ENCODE measurements around the gene DDR1.

The DDR1 gene

DNA sequence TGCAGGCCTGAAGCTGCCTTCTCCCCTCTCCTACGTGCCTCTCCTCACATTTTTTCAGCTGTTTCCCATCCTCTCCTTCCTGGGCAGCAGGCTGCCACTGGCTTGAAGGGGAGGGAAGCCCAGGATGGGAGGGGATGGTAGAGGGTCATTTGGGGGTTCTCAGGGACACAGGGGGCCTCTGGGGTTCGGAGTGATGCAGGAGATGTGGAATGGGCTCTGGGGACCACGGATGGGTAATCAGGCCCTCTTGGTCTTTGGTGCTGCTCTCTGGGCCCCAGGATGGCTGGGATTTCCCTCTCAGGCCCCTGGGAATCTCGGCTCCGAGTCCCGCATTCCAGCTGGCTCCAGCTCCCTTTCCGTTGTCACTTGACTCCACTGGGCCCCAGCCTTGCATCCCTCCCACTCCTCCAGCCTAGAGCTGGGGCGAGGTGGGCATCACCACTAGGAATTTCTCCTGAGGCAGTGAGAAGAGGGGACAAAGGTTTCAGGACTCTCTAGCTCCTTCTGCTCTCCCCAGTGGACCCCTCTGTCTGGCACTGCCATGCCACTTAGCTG is 2.0 kb upstream of the DDR1 start:
- Histone ChIP-seq H3K4me1 (ENCODE audit: low read depth, poor library complexity, severe bottlenecking) (peaks cover 14% of the 10 kb centered on the region), H3K27me3 (ENCODE audit: insufficient read depth, low read depth) (peaks cover 13% of the 10 kb centered on the region; the same call in 1 of the 2 replicates), H3K9ac (no peak overlapping the region), H2AFZ (ENCODE audit: low read depth) (no peak overlapping the region), H3K27ac (no peak overlapping the region), H4K20me1 (ENCODE audit: insufficient read depth) (no peaks in the 10 kb centered on the region), H3K4me2 (no peak overlapping the region), H3K4me3 (IDR thresholded peaks at IDR 0.05; ENCODE audit: insufficient read depth, low read depth, low read length) (no peak overlapping the region), H3K36me3 (ENCODE audit: insufficient read depth) (no peaks in the 10 kb centered on the region), H3K79me2 (ENCODE audit: insufficient read depth, low read depth) (no peaks in the 10 kb centered on the region)
- TF ChIP-seq, protein P1, sequence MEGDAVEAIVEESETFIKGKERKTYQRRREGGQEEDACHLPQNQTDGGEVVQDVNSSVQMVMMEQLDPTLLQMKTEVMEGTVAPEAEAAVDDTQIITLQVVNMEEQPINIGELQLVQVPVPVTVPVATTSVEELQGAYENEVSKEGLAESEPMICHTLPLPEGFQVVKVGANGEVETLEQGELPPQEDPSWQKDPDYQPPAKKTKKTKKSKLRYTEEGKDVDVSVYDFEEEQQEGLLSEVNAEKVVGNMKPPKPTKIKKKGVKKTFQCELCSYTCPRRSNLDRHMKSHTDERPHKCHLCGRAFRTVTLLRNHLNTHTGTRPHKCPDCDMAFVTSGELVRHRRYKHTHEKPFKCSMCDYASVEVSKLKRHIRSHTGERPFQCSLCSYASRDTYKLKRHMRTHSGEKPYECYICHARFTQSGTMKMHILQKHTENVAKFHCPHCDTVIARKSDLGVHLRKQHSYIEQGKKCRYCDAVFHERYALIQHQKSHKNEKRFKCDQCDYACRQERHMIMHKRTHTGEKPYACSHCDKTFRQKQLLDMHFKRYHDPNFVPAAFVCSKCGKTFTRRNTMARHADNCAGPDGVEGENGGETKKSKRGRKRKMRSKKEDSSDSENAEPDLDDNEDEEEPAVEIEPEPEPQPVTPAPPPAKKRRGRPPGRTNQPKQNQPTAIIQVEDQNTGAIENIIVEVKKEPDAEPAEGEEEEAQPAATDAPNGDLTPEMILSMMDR (conservative IDR thresholded peaks at IDR 0.05; ENCODE audit: low read depth, low read length), result no peak

DNA sequence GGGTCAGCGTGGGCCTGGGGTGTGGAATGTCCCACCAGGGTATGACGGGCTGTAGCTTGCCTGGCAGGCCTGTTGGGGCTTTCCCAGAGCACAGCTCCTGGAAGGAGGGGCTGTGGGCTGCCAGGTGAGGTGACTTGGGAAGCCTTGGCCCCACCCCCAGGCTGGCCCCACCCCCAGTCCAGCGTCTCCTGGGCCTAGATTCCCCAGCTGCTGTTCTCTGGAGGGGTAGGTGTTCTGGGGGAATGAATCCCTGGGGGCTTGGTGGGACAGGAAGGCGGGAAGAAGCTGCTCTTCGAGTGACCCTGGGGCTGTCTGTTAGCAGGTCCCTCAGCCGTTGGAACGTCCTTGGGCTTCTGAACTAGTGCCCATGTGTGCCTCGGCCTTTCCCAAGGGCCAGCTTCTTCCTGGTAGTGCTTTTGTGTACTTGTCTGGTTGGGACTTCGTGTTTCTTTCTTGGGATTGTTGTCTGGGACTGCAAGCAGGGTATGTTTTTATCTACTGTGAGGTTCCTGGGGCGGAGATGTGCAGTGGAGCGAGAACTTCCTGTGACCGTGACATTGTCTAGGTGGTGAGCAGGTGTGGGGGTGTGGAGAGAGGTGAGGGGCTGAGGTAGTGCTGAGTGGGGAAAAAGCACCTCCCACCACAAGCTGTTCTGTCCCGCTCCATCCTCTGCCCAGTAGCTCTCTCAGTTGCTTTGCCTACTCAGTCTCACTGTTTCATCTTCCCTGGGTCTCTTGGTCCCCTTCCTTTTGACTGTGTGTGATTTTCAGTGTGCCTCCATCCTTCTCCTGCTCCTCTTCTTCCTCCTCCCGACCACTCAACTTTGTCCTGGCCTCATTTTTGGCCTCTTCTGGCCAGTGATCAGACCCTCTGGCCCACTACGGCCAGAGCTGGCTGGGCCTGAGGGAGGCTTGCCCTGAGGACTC is 1.3 kb upstream of the DDR1 start:
- Histone ChIP-seq H3K27me3 (ENCODE audit: insufficient read depth, low read depth) (peaks cover 13% of the 10 kb centered on the region; the same call in 1 of the 2 replicates), H3K27ac (no peak overlapping the region), H4K20me1 (ENCODE audit: insufficient read depth) (no peaks in the 10 kb centered on the region), H3K9ac (no peak overlapping the region), H3K4me2 (no peak overlapping the region; the same call in 1 of the 2 replicates), H3K4me1 (ENCODE audit: low read depth, poor library complexity, severe bottlenecking) (peaks cover 6% of the 10 kb centered on the region), H3K79me2 (ENCODE audit: insufficient read depth, low read depth) (no peaks in the 10 kb centered on the region), H2AFZ (ENCODE audit: low read depth) (no peak overlapping the region), H3K4me3 (IDR thresholded peaks at IDR 0.05; ENCODE audit: insufficient read depth, low read depth, low read length) (no peak overlapping the region), H3K36me3 (ENCODE audit: insufficient read depth) (no peaks in the 10 kb centered on the region)
- TF ChIP-seq, protein P1 (conservative IDR thresholded peaks at IDR 0.05; ENCODE audit: low read depth, low read length), result no peak

DNA sequence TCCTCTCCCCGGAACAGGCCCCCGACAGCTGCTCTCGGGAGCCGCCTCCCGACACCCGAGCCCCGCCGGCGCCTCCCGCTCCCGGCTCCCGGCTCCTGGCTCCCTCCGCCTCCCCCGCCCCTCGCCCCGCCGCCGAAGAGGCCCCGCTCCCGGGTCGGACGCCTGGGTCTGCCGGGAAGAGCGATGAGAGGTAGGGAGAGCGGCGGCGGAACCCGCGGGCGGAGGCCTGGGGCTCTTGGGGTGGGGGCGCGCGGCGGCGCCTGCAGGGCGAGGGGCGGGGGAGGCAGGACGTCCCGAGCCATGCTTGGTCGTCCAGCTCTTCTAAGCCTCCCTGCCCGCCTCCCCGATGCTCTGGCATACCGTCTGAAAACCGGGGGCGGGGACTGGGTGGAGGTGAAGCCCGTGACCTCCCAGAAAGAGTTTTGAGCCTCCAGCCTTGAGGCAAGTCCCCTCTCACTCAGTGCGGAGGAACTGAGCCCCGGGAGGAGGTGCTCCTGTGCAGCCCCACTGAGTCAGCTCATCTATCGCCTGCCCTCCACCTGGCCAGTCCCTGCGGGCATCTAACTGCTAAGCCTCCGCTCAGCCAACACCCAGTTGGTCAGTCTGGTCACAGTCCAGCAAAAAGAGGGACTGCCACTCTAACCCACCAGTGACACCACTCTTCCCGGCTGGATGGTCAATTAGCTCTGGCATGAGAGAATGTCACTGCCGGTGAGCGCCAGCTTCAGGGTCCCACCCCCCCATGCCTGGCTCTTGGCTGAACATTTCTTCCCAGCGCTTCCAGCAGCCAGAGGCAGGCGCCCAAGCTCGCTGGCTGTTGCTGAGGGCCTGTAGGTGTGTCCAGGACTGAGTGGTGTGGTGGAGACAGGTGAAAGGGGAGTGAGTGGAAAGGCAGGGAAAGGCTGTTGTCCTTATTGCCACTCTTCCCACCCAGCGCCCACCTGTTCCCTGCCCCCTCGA is 482 bp downstream of the DDR1 start:
- H2AFZ ChIP-seq (ENCODE audit: low read depth), result peak overlapping the region; percentile 76
- H4K20me1 ChIP-seq (ENCODE audit: insufficient read depth), result no peaks in the 10 kb centered on the region
- peaks cover 13% of the 10 kb centered on the region; the same call in 1 of the 2 replicates for H3K27me3 ChIP-seq (ENCODE audit: insufficient read depth, low read depth)
- peak overlapping the region; percentile 70 for H3K4me2 ChIP-seq
- H3K9ac ChIP-seq, result peak overlapping the region; percentile 9; the same call in 1 of the 2 replicates
- TF ChIP-seq, protein P1 (conservative IDR thresholded peaks at IDR 0.05; ENCODE audit: low read depth, low read length), result no peak
- H3K27ac ChIP-seq, result no peak overlapping the region
- peaks cover 5% of the 10 kb centered on the region for H3K4me1 ChIP-seq (ENCODE audit: low read depth, poor library complexity, severe bottlenecking)
- H3K4me3 ChIP-seq (IDR thresholded peaks at IDR 0.05; ENCODE audit: insufficient read depth, low read depth, low read length), result no peak overlapping the region
- H3K79me2 ChIP-seq (ENCODE audit: insufficient read depth, low read depth), result no peaks in the 10 kb centered on the region
- no peaks in the 10 kb centered on the region for H3K36me3 ChIP-seq (ENCODE audit: insufficient read depth)

DNA sequence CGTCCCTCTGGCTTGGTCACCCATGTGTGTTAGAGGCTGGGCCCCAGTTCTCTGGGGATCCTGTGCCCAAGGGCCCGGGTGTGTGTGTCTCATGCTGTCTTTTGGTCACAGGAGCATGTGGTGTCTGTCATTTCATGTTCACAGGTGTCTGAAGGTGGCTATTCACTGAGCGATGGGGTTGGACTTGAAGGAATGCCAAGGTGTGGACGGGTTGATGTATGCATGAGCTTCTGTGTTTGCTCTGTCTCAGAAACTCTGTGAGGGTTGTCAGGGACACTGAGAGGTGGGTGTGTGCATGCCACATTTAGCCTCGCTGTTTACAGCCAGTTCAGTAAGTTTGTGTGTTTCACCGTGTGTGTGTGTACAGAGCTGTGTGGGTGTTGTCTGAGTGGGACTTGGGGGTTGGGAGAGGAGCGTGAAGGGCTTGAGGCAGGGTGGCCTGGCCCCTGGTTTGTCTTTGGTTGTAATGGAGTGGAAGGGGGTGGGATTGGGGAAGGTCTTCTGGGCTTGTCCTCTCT is 1.2 kb downstream of the DDR1 start:
- Histone ChIP-seq H3K4me2 (no peak overlapping the region), H4K20me1 (ENCODE audit: insufficient read depth) (no peaks in the 10 kb centered on the region), H3K36me3 (ENCODE audit: insufficient read depth) (no peaks in the 10 kb centered on the region), H3K9ac (no peak overlapping the region), H3K4me3 (IDR thresholded peaks at IDR 0.05; ENCODE audit: insufficient read depth, low read depth, low read length) (no peak overlapping the region), H2AFZ (ENCODE audit: low read depth) (no peak overlapping the region), H3K27me3 (ENCODE audit: insufficient read depth, low read depth) (peaks cover 13% of the 10 kb centered on the region; the same call in 1 of the 2 replicates), H3K27ac (no peak overlapping the region), H3K4me1 (ENCODE audit: low read depth, poor library complexity, severe bottlenecking) (peaks cover 5% of the 10 kb centered on the region), H3K79me2 (ENCODE audit: insufficient read depth, low read depth) (no peaks in the 10 kb centered on the region)
- TF ChIP-seq, protein P1 (conservative IDR thresholded peaks at IDR 0.05; ENCODE audit: low read depth, low read length), result no peak
